Measurements from ENCODE around the gene IL37.

GRCh38 chr2:112947374-112947773 is 36.4 kb downstream of the IL37 start:
- TF ChIP-seq CTCF (IDR thresholded peaks at IDR 0.05 in 8 of 11, conservative IDR thresholded peaks at IDR 0.05 in 3 of 11) (no peak), POLR2AphosphoS5 (IDR thresholded peaks at IDR 0.05) (no peak)
